Neuronal stem cell (in vitro differentiated cells): ENCODE results near the gene CNDP2.
"Not testable (repeated sequence)": the region's sequence is repeated elsewhere in the genome, so short reads cannot be mapped to it uniquely, and the experiment has no call there.

Experiments used
- DNase-seq: peaks from one replicate; pipeline ENCODE4 v3.0.0-alpha.2; 2013; ENCODE audit warnings: low spot score
- H2AFZ ChIP-seq: one replicate; pipeline ENCODE4 v1.6.1; 2013; ENCODE audit warnings: mild to moderate bottlenecking, low read length, inconsistent platforms
- H2AK5ac ChIP-seq: 2 replicates; pipeline ENCODE4 v1.6.1; 2013; ENCODE audit warnings: low read depth, mild to moderate bottlenecking, inconsistent platforms, low read length, moderate library complexity, mixed read lengths
- H2BK120ac ChIP-seq: 2 replicates; pipeline ENCODE4 v1.6.1; 2013; ENCODE audit warnings: low read depth, mild to moderate bottlenecking, inconsistent platforms, low read length, moderate library complexity, mixed read lengths
- H2BK12ac ChIP-seq: one replicate; pipeline ENCODE4 v1.6.1; 2013; ENCODE audit warnings: low read length, inconsistent platforms
- H2BK15ac ChIP-seq: 2 replicates; pipeline ENCODE4 v1.6.1; 2013; ENCODE audit warnings: mild to moderate bottlenecking, low read length, inconsistent platforms, mixed read lengths
- H2BK5ac ChIP-seq: one replicate; pipeline ENCODE4 v1.6.1; 2013; ENCODE audit warnings: inconsistent platforms, mild to moderate bottlenecking, low read length, moderate library complexity
- H3K14ac ChIP-seq: one replicate; pipeline ENCODE4 v1.6.1; 2013; ENCODE audit warnings: low read length, inconsistent platforms
- H3K18ac ChIP-seq: 2 replicates; pipeline ENCODE4 v1.6.1; 2013; ENCODE audit warnings: low read length, inconsistent platforms
- H3K23ac ChIP-seq: 2 replicates; pipeline ENCODE4 v1.6.1; 2013; ENCODE audit warnings: low read depth, mild to moderate bottlenecking, mixed read lengths, low read length, inconsistent platforms; ENCODE audit not compliant: poor library complexity
- H3K27ac ChIP-seq: replicated peaks from 3 replicates; pipeline ENCODE4 v1.5.1; 2013; ENCODE audit warnings: low read length, inconsistent platforms
- H3K27me3 ChIP-seq, 3 experiments: 2 replicates each; pipeline ENCODE4 v1.6.1; 2013; ENCODE audit warnings: low read length in 3 of 3, mild to moderate bottlenecking in 2 of 3, inconsistent platforms in 1 of 3, low read depth in 1 of 3, mixed read lengths in 1 of 3, moderate library complexity in 1 of 3; ENCODE audit not compliant: control insufficient read depth in 3 of 3, insufficient read depth in 3 of 3
- H3K36me3 ChIP-seq, 2 donors: replicated peaks in 1 of 2; 2 replicates each; pipeline ENCODE4 v1.6.1; 2013; ENCODE audit warnings: low read length in 2 of 2; ENCODE audit not compliant: control insufficient read depth in 2 of 2, insufficient read depth in 2 of 2
- H3K4ac ChIP-seq: 2 replicates; pipeline ENCODE4 v1.6.1; 2013; ENCODE audit warnings: inconsistent platforms, mild to moderate bottlenecking, low read length, moderate library complexity
- H3K4me1 ChIP-seq, 2 donors: 1 replicate in 1 of 2; 2 replicates in 1 of 2; pipeline ENCODE4 v1.6.1; 2013; ENCODE audit warnings: low read length in 2 of 2, low read depth in 1 of 2; ENCODE audit not compliant: control insufficient read depth in 2 of 2, insufficient read depth in 1 of 2
- H3K4me2 ChIP-seq: one replicate; pipeline ENCODE4 v1.6.1; 2013; ENCODE audit warnings: mild to moderate bottlenecking, low read length, inconsistent platforms; ENCODE audit not compliant: insufficient read depth, poor library complexity, severe bottlenecking
- H3K4me3 ChIP-seq, 2 donors: 2 replicates each; pipeline ENCODE4 v1.5.1; 2013; ENCODE audit warnings: low read length in 2 of 2, mild to moderate bottlenecking in 2 of 2, inconsistent platforms in 1 of 2, moderate library complexity in 1 of 2
- H3K79me1 ChIP-seq: one replicate; pipeline ENCODE4 v1.6.1; 2013; ENCODE audit warnings: low read depth, mild to moderate bottlenecking, inconsistent platforms, low read length, moderate library complexity
- H3K9ac ChIP-seq: one replicate; pipeline ENCODE4 v1.6.1; 2013; ENCODE audit warnings: mild to moderate bottlenecking, low read depth, low read length, inconsistent platforms; ENCODE audit not compliant: poor library complexity
- H3K9me3 ChIP-seq, 2 donors: replicated peaks in 1 of 2; 2 replicates each; pipeline versions ENCODE3 to v1.6.1; 2013; ENCODE audit warnings: low read length in 2 of 2, mild to moderate bottlenecking in 2 of 2, inconsistent platforms in 1 of 2, low read depth in 1 of 2, mixed read lengths in 1 of 2, moderate library complexity in 1 of 2; ENCODE audit not compliant: control insufficient read depth in 2 of 2, insufficient read depth in 1 of 2
- H4K8ac ChIP-seq: one replicate; pipeline ENCODE4 v1.6.1; 2013; ENCODE audit warnings: low read depth, mild to moderate bottlenecking, inconsistent platforms, low read length, moderate library complexity
- H4K91ac ChIP-seq: one replicate; pipeline ENCODE4 v1.6.1; 2013; ENCODE audit warnings: low read length, low read depth, mild to moderate bottlenecking, inconsistent platforms; ENCODE audit not compliant: poor library complexity
- WGBS, 2 donors: extraction: QIAGEN DNeasy Blood & Tissue Kit; methylation state at CpG; one replicate each; pipeline ENCODE4 v1.1.7; 2013; ENCODE audit warnings: missing lambda C conversion rate in 2 of 2, mixed read lengths in 1 of 2; ENCODE audit not compliant: insufficient read length in 2 of 2, insufficient replicate concordance in 1 of 2; ENCODE audit errors: extremely low coverage in 2 of 2; 5-methylcytosine and 5-hydroxymethylcytosine counted together

CNDP2 gene

GRCh38 chr18:74562131-74562730 lies 66.1 kb downstream of the CNDP2 start:
- no peak overlapping the region for H2AFZ ChIP-seq
- no peak overlapping the region for H3K4me3 ChIP-seq
- H3K27me3 ChIP-seq = peaks cover 0 to 38% (median 0%) of the 10 kb centered on the region in 3 experiments

GRCh38 chr18:74562775-74563174 lies 66.6 kb downstream of the CNDP2 start:
- no CpG with 5 or more reads among the region's 4 CpGs for WGBS, 2 donors
- Histone ChIP-seq H3K18ac (no peak overlapping the region), H3K9ac (no peak overlapping the region)

More at GRCh38 chr18:74562131-74562730, 66.1 kb downstream of the CNDP2 start:
- no peak overlapping the region for H3K4me2 ChIP-seq
- no peak overlapping the region for H3K9ac ChIP-seq
- H3K79me1 ChIP-seq = no peaks in the 10 kb centered on the region
- H3K27ac ChIP-seq = no peak overlapping the region
- H3K18ac ChIP-seq = no peak overlapping the region
- H2AK5ac ChIP-seq = no peak overlapping the region
- H3K14ac ChIP-seq = no peak overlapping the region
- H2BK5ac ChIP-seq = no peak overlapping the region
- H2BK120ac ChIP-seq = no peak overlapping the region
- H3K9me3 ChIP-seq = peaks cover 0 to 2% of the 10 kb centered on the region in 2 donors
- no peak overlapping the region for H4K91ac ChIP-seq
- no peaks in the 10 kb centered on the region for H3K4me1 ChIP-seq
- no peaks in the 10 kb centered on the region for H3K36me3 ChIP-seq
- H2BK15ac ChIP-seq = no peak overlapping the region
- WGBS, 2 donors = no CpG with 5 or more reads among the region's 4 CpGs
- no peak overlapping the region for H2BK12ac ChIP-seq
- H3K23ac ChIP-seq = no peak overlapping the region
- H3K4ac ChIP-seq = no peak overlapping the region
- H4K8ac ChIP-seq = no peak overlapping the region
- no peak for DNase-seq

GRCh38 chr18:74563999-74564398 lies 67.8 kb downstream of the CNDP2 start:
- no peak overlapping the region for H2BK5ac ChIP-seq
- no peak overlapping the region for H2BK12ac ChIP-seq
- H3K4me2 ChIP-seq = no peak overlapping the region
- H2BK15ac ChIP-seq = no peak overlapping the region
- no peak for DNase-seq
- peaks cover 0 to 6% of the 10 kb centered on the region in 2 donors for H3K9me3 ChIP-seq
- no peak overlapping the region for H4K8ac ChIP-seq
- no peak overlapping the region for H3K27ac ChIP-seq
- H3K14ac ChIP-seq = no peak overlapping the region
- no peaks in the 10 kb centered on the region for H3K36me3 ChIP-seq
- 100% methylated on average over 1 of the region's 3 CpGs; no CpG with 5 or more reads in 1 of the 2 donors for WGBS, 2 donors
- no peak overlapping the region for H3K9ac ChIP-seq
- no peaks in the 10 kb centered on the region for H3K4me1 ChIP-seq
- no peak overlapping the region for H3K4me3 ChIP-seq
- H2BK120ac ChIP-seq = no peak overlapping the region
- no peak overlapping the region for H3K18ac ChIP-seq
- no peak overlapping the region for H3K4ac ChIP-seq
- no peaks in the 10 kb centered on the region for H3K79me1 ChIP-seq
- H3K23ac ChIP-seq = no peak overlapping the region
- no peak overlapping the region for H2AFZ ChIP-seq
- H3K27me3 ChIP-seq = peaks cover 0 to 33% (median 0%) of the 10 kb centered on the region in 3 experiments
- H4K91ac ChIP-seq = no peak overlapping the region
- H2AK5ac ChIP-seq = no peak overlapping the region

More at GRCh38 chr18:74562775-74563174, 66.6 kb downstream of the CNDP2 start:
- H3K27me3 ChIP-seq = peaks cover 0 to 33% (median 0%) of the 10 kb centered on the region in 3 experiments
- H2BK120ac ChIP-seq = no peak overlapping the region
- H3K23ac ChIP-seq = no peak overlapping the region
- no peak overlapping the region for H2AFZ ChIP-seq
- no peak overlapping the region for H2BK15ac ChIP-seq
- no peaks in the 10 kb centered on the region for H3K36me3 ChIP-seq
- no peak overlapping the region for H3K4ac ChIP-seq
- no peak overlapping the region for H3K4me3 ChIP-seq
- H3K14ac ChIP-seq = no peak overlapping the region
- H2BK5ac ChIP-seq = no peak overlapping the region
- H3K79me1 ChIP-seq = no peaks in the 10 kb centered on the region
- no peak overlapping the region for H4K91ac ChIP-seq
- peaks cover 0 to 6% of the 10 kb centered on the region in 2 donors for H3K9me3 ChIP-seq
- DNase-seq = no peak
- H3K4me2 ChIP-seq = no peak overlapping the region
- no peak overlapping the region for H2BK12ac ChIP-seq
- no peak overlapping the region for H4K8ac ChIP-seq
- H2AK5ac ChIP-seq = no peak overlapping the region
- no peaks in the 10 kb centered on the region for H3K4me1 ChIP-seq
- H3K27ac ChIP-seq = no peak overlapping the region

GRCh38 chr18:74565164-74565563 lies 69.0 kb downstream of the CNDP2 start:
- H2AFZ ChIP-seq, H3K4me1 ChIP-seq, H2BK12ac ChIP-seq, H3K4me3 ChIP-seq, H2AK5ac ChIP-seq, DNase-seq, H4K8ac ChIP-seq, H3K79me1 ChIP-seq, H2BK15ac ChIP-seq, H3K18ac ChIP-seq, H3K4ac ChIP-seq, H4K91ac ChIP-seq, H3K14ac ChIP-seq, H3K9me3 ChIP-seq, H3K23ac ChIP-seq, H3K9ac ChIP-seq, H2BK5ac ChIP-seq, H3K27ac ChIP-seq, H3K36me3 ChIP-seq, H2BK120ac ChIP-seq, H3K4me2 ChIP-seq: not testable (repeated sequence)
- H3K27me3 ChIP-seq = peaks cover 0 to 30% (median 0%) of the 10 kb centered on the region in 3 experiments
- no CpG with 5 or more reads among the region's 1 CpG for WGBS, 2 donors
